ENCODE measurements around the gene PON3.

Gene PON3

GRCh38 chr7:95338832-95339231 lies 57.3 kb downstream of the PON3 start:
- no peak for DNase-seq

GRCh38 chr7:95335093-95335492 lies 61.1 kb downstream of the PON3 start:
- no peak for DNase-seq

GRCh38 chr7:95334447-95334846 lies 61.7 kb downstream of the PON3 start:
- no peak for DNase-seq

GRCh38 chr7:95330961-95331337 lies 65.2 kb downstream of the PON3 start:
- DNase-seq = no peak

GRCh38 chr7:95330204-95330960 lies 65.8 kb downstream of the PON3 start:
- DNase-seq = no peak

- no peak for DNase-seq
These were observed 68.8 kb downstream of the PON3 start for GRCh38 chr7:95327356-95327755.

- no peak for DNase-seq
These were observed 71.7 kb downstream of the PON3 start, which contains the start of gene PON1 for GRCh38 chr7:95324431-95324830. Gene PON1 (minus strand): TSS chr7:95324532. CDS start chr7:95324475, 57 bp downstream.

GRCh38 chr7:95323410-95324129 lies 72.6 kb downstream of the PON3 start:
- no peak for DNase-seq

- DNase-seq = no peak
These were observed 73.3 kb downstream of the PON3 start for GRCh38 chr7:95322854-95323253.

- DNase-seq = no peak
These were observed 73.8 kb downstream of the PON3 start for GRCh38 chr7:95322396-95322795.

- no peak for DNase-seq
These were observed 74.5 kb downstream of the PON3 start for GRCh38 chr7:95321720-95322119.

GRCh38 chr7:95320651-95321050 lies 75.5 kb downstream of the PON3 start:
- no peak for DNase-seq

GRCh38 chr7:95319570-95319969 lies 76.6 kb downstream of the PON3 start:
- DNase-seq = no peak

GRCh38 chr7:95318501-95319100 lies 77.6 kb downstream of the PON3 start:
- no peak for DNase-seq

GRCh38 chr7:95317966-95318365 lies 78.2 kb downstream of the PON3 start:
- no peak for DNase-seq

GRCh38 chr7:95317546-95317945 lies 78.6 kb downstream of the PON3 start:
- no peak for DNase-seq

GRCh38 chr7:95316588-95316987 lies 79.6 kb downstream of the PON3 start:
- DNase-seq = no peak

- no peak for DNase-seq
These were observed 83.6 kb downstream of the PON3 start for GRCh38 chr7:95312561-95312960.

- no peak for DNase-seq
These were observed 84.8 kb downstream of the PON3 start for GRCh38 chr7:95311389-95311788.

- no peak for DNase-seq
These were observed 86.2 kb downstream of the PON3 start for GRCh38 chr7:95309951-95310350.
